Stimulated activated CD4-positive, alpha-beta T cell treated with anti-CD3 and anti-CD28 coated beads, TNF-alpha, amount 100 ng/mL, for 4 hours (primary cell): ENCODE data around the gene LEFTY1.
"Not testable (repeated sequence)": the region's sequence is repeated elsewhere in the genome, so short reads cannot be mapped to it uniquely, and the experiment has no call there.

Experiments used
- DNase-seq, 3 experiments: peaks; one replicate each; pipeline ENCODE4 v3.0.0-alpha.2; 2020; ENCODE audit warnings: low read depth in 3 of 3

LEFTY1 gene, protein sequence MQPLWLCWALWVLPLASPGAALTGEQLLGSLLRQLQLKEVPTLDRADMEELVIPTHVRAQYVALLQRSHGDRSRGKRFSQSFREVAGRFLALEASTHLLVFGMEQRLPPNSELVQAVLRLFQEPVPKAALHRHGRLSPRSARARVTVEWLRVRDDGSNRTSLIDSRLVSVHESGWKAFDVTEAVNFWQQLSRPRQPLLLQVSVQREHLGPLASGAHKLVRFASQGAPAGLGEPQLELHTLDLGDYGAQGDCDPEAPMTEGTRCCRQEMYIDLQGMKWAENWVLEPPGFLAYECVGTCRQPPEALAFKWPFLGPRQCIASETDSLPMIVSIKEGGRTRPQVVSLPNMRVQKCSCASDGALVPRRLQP

DNA sequence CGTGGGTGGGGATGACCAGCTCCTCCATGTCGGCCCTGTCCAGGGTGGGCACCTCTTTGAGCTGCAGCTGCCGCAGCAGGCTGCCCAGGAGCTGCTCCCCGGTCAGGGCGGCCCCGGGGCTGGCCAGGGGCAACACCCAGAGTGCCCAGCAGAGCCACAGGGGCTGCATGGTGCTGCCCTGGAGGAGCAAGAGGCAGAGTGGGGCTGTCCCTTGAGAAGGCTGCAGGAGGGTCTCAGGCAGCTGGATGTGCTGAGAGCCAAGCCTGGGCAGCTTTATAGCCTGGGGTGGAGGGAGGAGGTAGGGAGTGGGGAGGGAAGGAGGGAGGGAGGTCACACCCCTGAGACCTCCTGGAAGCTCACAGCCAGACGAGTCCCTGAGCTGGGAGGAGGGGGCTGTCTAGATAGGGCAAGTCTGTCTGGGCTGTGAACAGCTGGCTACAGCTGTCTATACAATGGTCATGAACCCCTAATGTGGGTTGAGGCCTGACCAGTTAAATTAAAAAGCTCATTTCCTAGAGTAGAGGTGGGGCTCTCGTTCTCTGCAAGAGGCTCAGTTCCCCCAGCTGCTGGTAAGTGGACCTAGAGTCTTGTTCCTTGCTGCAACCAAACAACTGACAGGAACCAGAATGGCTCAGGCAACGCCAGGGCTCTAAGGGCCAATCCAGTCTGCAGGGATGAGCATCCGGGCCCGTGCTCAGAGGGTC is at the start of gene LEFTY1:
LEFTY1 (minus strand) TSS at position 249 of the 704 bp plus-strand sequence; CDS start at position 169, 80 bp downstream.
- no peak for DNase-seq

DNA sequence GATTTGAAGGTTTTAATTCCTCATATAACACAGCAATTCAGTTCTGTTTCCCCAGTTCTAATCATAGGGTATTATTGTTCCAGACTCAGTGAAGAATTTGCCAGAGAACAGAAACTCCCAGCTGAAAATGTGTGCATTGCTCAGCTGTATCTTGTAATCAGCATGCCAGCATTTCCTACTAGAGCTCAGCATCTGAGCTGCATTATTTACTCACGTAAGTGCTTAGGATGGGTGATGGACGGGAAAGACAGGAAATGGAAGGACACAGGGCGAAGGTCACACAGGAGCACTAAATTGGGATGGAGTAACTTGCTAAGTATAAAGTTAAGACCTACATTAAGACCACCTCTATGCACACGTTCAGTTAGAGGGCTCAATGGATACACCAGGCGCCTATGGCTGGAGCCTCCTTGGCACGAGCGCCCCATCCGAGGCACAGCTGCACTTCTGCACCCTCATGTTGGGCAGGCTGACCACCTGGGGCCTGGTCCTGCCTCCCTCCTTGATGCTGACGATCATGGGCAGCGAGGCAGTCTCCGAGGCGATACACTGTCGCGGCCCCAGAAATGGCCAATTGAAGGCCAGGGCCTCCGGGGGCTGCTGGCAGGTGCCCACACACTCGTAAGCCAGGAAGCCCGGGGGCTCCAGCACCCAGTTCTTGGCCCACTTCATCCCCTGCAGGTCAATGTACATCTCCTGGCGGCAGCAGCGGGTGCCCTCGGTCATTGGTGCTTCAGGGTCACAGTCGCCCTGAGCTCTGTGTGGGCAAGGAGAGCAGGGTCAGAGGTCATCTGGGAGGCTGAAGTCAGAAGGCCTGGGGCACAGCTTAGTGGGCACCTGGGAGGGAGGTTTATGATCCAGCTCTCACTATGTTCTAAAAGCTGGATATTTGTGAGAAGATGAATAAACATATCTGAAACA is 48.4 kb upstream of the LEFTY1 start:
- no peak for DNase-seq

DNA sequence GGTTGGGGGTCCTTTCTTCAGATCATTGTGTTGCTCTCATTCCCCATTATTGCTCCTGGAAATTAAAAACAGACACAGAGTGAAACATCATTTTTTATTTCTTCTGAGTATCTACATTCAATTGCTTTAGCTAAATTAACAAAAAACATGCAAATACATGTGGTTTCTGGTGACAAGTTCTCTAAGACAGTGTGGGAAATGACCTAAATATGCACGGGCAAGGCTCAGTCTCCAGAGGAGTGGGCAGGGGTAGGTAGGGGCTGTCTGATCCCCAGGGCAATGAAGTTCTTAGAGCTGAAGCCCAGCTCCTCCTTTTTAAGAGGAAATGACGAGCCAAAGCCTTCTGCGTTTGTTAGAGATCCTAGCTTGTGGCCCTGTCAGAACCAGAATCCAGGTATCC is 47.6 kb upstream of the LEFTY1 start:
- DNase-seq, result no peak

DNA sequence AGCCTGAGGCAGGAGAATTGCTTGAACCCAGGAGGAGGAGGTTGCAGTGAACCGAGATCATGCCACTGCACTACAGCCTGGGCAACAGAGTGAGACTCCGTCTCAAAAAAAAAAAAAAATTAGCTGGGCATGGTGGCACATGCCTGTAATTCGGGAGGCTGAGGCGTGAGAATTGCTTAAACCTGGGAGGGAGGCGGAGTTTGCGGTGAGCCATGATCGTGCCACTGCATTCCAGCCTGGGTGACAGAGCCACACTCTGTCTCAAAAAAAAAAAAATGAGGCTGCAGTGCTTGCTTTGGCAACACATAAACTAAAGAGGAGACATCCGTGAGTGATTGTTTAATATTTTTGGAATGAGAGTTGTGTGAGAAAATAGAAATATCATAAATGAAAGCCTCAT is 47.1 kb upstream of the LEFTY1 start:
- not testable (repeated sequence) for DNase-seq

DNA sequence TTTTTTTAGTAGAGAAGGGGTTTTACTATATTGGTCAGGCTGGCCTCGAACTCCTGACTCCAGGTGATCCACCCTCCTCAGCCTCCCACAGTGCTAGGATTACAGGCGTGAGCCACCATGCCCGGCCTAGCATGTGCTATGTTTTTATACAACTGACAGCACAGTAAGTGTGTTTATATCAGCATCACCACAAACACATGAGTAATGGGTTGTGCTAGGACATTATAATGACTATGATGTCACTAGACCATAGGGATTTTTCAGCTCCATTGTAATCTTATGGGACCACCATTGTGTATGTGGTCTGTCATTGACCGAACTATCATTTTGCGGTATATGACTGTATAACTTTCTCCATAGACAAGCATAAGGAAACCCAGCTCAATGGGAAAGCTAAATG is 45.8 kb upstream of the LEFTY1 start:
- DNase-seq, result no peak

DNA sequence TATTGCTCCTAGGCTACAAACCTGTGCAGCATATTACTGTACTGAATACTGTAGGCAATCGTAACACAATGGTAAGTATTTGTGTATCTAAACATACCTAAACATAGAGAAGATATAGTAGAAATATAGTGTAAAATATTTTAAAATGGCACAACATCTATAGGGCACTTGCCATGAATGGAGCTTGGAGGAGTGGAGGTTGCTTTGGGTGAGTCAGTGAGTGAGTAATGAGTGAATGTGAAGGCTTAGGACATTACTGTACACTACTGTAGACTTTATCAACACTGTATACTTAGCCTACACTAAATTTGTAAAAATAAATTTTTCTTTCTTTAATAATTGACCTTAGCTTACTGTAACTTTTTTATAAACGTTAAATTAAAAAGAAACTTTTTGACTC is 44.1 kb upstream of the LEFTY1 start:
- no peak for DNase-seq

DNA sequence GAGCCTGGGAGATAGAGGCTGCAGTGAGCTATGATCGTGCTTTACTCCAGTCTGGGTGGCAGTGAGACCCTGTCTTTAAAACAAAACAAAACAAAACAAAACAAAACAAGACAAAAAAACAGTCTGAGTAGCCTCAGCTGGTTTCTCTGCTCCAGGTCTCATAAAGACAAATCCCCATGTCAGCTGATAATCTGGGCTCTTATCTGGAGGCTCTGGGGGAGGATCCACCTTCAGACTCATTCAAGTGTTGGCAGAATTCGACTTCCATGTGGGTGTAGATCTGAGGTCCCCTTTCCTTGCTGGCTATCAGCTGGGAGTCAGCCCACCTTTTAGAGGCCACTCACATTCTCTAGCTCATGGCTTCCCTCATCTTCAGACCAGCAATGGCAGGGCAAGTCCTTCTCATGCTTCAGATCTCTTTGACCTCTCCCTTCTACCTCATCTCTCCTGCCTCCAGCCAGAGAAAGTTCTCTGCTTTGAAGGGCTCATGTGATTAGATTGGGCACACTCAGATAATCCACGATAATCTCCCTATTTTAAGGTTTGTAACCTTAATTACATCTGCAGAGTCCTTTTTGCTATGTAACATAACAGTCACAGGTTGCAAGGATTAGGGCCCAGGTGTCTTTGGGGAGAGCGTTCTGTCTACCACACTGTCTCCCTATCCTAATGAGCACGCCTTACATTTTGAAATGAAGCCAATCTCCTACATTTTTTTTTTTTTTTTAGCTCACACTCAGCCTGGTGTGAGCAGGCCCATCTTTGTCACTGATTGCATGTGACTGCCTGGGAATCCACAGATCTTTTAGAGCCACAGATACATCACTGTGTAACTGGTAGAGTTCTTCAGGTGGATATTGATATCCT is 42.6 kb upstream of the LEFTY1 start:
- DNase-seq, result no peak

DNA sequence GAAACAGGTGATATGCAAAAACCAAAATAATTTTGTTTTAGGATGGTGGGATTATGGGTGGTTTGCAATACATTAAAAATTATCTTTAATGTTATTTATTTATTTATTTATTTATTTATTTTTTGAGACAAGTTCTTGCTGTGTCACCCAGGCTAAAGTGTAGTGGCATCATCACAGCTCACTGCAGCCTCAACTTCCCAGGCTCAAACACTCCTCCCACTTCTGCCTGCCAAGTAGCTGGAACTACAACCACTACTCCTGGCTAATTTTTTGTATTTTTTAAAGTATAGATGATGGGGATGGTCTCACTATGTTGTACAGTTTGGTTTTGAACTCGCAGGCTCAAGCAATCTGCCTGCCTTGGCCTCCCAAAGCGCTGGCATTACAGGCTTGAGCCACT is 41.6 kb upstream of the LEFTY1 start:
- no peak for DNase-seq

DNA sequence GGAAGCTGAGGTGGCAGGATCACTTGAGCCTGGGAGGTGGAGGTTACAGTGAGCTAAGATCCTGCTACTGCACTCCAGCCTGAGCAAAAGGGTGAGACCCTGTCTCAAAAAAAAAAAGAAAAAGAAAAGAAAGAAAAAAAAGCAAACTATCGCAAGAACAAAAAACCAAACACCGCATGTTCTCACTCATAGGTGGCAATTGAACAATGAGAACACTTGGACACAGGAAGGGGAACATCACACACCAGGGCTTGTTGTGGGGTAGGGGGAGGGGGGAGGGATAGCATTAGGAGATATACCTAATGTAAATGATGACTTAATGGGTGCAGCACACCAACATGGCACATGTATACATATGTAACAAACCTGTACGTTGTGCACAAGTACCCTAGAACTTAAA is 40.5 kb upstream of the LEFTY1 start:
- not testable (repeated sequence) for DNase-seq

DNA sequence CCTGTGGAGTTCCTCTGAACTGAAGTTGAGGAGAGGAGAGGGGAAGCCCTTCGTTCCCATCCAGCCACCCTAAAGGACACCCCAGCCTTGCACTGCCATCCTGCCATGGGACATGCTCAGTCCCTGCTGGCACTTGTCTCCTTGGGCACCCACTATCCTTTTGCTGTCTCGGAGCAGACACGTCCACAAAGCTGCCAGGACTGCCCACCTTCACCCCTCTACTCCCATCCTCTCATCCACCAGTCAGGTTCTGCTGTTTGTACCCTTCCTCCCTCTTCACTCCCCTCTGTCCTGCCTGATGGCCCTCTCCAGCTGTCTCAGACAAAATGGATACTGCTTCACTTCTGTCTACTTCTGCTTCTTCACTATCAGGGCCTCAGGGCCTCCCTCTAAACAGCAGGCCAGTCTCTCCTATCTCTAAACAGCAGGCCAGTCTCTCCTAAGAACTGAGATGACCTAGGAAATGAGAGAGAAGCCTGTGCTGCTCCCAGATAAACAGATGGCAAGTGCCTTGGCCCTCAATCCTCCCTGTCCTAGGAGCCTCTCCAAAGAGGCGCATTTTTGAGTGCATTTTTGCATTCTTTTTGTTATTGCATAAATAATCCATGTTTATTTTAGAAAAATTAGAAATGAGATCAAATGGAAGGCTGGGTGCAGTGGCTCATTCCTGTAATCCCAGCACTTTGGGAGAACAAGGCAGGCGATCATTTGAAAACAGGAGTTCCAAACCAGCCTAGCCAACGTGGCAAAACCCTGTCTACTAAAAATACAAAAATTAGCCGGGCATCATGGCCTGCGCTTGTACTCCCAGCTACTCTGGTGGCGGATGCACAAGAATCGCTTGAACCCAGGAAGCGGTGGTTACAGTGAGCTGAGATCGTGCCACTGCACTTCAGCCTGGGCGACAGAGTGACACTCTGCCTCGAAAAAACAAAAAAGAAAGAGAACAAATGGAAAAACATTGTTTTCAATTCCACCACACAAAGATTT is 39.5 kb upstream of the LEFTY1 start:
- no peak for DNase-seq

DNA sequence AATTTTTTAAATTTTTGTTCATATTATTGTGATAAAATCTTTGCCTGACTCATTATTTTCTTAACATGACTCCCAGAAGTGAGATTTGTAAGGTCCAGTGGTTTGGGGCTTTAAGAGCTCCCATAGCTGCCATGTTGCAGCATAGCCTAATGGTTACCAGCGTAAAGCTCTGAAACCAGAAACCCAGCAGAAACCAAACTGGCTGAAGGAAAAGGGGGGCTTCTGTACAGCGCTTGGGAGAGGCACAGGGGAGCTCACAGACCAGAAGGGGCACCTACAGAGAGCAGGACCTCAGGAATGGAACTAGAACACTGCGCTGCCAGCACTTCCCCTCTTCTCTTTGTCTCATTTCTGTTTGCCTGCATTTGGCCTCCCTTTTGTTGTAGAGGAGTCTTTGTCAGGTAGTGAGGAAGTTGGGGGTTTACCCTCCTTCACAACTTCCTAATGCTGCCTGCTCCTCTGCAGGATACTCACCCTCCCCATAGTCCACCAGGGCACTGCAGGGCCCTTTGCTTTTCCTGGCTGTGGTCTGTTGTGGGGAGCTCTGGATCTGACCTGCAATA is 37.7 kb upstream of the LEFTY1 start:
- no peak for DNase-seq

DNA sequence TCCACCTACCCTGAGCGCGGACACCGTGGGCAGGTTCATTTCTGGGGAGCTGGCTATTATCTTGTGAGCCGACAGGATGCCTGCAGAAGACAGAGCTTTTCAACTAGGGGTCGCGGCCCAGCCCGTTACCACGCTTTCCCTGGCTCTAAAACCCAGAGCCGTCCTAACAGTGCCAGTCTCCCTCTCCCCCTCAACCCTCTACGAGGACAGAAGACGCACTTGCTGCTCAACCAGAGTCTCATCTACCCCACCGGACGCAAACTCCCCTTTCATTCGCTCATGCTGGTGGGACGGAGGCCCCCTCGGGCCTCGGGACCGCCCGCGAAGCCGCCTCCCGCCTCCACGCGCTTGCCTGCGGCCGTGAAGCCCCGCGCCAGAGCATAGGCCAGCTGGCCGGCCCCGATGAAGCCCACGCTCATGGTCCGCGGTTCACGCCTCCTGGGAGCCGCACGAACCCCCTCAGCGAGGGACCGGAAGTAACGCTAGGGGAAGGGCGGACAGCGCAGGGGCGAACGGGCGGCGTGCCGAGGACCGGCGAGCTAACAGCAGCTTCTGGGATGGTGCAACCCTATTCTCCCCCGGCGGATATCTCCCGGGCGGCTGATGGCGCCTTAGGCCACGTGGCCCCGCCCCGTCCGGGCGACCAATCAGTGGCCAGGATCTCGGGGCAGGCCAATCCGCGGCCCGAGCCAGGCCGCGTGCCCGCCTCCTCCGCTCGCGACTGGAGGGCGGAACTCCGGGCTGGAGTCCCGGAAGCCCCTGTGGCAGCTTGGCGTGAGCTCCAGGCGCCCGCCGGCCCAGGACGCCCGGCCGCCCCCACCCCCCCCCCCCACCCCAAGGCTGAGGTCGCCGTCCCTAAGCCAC is 35.0 kb upstream of the LEFTY1 start, which contains the start of gene PYCR2:
PYCR2 (minus strand) TSS at position 559 of the 864 bp plus-strand sequence; CDS start at position 419, 140 bp downstream.
- peak; percentile 84 to 88 (median 87) for DNase-seq

DNA sequence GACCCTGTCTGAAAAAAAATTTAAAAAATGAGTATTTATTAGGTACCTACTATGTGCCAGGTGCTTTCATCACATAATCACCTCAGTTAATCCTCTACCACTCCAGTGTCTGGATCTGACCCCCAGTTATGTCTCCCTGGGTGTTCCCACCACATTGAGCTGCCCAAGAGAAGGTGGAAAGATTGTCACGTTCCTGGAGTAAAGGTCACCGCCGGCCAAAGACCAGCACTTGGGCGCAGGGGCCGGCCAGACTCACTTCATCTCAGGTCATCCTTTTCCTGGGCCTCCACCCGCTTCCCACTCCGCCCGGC is 34.4 kb upstream of the LEFTY1 start:
- DNase-seq, result no peak

DNA sequence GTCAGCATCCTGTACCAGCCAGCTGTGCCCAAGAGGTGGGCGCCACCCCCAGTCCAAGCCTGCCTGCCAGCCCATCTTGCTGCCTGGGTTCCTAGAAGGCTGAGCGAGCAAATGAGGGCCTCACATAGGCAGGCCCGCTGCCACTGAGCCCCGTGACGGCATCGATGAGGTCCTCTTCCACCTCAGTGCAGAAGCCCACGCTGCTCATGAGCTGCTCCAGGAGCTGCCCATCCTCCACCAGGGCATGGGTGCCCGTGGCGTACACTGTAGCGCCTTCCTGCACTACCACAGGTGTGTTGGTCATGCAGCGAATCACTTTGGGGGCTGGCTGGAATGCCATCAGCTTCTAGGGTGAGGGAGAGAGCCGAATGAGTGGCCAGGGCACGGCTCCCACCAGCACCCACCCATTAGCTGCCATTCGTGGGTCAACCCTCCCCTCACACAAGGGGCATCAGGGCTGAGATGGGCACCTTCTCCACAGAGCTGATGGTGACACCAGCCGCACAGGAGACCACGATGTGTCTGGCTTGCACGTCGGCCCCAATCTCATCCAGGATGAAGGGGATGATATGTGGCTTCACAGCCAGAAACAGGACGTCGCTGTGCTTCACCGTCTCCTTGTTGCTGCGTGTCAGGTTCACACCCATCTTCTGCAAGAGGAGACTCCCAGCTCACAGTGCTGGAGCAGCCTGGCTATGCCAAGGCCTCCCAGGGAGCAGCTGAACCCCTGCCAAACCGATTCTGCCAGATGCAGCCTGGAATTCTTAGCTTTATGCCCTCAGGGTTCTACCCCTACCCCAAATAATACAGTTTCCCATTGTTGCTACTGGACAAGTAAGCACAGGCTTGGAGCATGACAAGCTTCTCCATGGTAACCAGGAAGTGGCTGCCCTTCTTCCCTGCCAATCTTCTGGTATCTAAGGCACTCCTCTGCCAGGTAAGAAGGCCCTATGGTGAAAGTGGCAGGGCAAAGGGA is 33.1 kb upstream of the LEFTY1 start:
- DNase-seq, result no peak

DNA sequence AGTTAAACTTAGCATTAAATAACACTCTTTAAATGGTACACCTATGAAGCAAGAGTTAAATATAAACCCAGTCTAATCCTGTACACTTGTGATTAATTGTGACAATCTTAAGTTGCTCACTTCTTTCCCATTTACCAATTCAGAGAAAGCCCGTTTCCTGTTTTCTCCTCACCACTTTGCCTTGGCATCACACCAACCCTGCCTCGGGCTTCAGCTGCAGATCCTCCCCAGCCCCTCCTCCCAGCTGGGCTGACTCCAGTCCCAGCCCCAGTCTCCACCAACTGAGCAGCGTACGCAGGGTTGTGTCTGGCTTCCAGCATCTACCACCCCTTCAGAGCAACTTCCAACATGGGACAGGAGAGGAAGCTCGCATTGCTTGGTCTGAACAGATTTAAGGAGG is 31.0 kb upstream of the LEFTY1 start:
- no peak for DNase-seq

DNA sequence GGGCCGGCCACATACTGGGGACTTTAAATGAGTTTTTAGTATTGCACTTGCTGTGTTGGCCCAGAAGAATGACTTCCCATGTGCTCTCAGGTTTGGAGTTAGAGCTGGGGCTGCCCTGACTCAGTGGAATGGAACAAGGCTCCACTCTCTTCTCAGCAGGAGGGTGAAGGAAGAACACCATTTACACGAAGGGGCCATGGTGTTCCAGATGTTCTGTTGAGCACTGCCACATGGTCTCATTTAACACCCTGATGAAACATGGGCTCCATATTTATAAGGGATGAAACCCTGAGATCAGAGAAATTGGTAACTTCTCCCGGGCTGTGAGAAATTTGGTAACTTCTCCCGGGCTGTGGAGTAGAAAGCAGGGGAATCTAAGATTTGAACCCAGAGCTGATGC is 29.3 kb upstream of the LEFTY1 start:
- DNase-seq, result no peak

DNA sequence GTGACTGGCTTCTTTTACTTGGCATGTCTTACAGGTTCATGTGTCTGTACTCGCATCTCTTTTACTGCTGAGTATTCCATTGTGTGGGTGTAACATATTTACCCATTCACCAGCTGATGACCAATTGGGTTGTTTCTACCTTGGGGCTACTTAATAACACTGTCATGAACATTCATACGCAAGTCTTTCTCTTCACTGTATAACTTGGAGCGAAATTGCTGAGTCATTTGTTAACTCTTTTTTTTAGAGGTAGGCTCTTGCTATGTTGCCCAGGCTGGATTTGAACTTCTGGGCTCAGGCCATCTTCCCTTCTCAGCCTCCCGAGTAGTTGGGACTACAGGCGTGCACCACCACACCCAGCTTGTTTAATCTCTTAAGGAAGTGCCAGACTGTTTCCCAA is 28.6 kb upstream of the LEFTY1 start:
- no peak for DNase-seq

DNA sequence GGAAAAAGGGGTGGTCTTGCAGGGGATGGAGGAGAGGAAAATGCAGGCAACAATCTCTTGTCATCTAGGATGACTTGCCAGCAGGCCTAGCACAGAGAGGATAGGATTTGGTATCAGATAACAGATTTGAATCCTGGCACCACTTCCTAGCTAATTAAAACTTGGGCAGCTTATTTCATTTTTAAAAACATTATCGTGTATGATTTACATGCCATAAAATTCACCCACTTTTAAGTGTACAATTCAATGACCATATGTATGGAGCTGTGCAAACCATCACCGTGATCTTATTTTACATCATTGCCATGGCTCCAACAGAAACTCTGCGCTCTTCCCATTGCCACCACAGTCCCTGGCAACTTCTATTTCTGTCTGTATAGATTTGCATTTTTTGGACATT is 28.2 kb upstream of the LEFTY1 start:
- DNase-seq, result no peak
